Nephron progenitor cell (in vitro differentiated cells): Measurements from ENCODE around the gene CSMD2.

Experiments
- DNase-seq: peaks from one replicate; pipeline ENCODE4 v3.0.0; 2021
- H3K27ac Mint-ChIP-seq: 2 replicates; pipeline ENCODE4 v1.8.0; 2021; ENCODE audit warnings: mild to moderate bottlenecking, moderate library complexity, mixed read lengths
- H3K27me3 Mint-ChIP-seq: 2 replicates; pipeline ENCODE4 v1.8.0; 2021; ENCODE audit warnings: mild to moderate bottlenecking, low read depth, mixed read lengths; ENCODE audit not compliant: poor library complexity
- H3K36me3 Mint-ChIP-seq: 2 replicates; pipeline ENCODE4 v1.8.0; 2021; ENCODE audit warnings: low read depth, mixed read lengths
- H3K4me1 Mint-ChIP-seq: 2 replicates; pipeline ENCODE4 v1.8.0; 2021; ENCODE audit warnings: mixed read lengths
- H3K4me3 Mint-ChIP-seq: 2 replicates; pipeline ENCODE4 v1.8.0; 2021; ENCODE audit warnings: mild to moderate bottlenecking, moderate library complexity, mixed read lengths
- H3K9me3 Mint-ChIP-seq: 2 replicates; pipeline ENCODE4 v1.8.0; 2021; ENCODE audit warnings: mild to moderate bottlenecking, moderate library complexity, mixed read lengths
- CTCF ChIP-seq: fragments of 200-600 bp; sonication (generic); IDR thresholded peaks from 2 replicates; pipeline ENCODE4 v1.5.0; 2021; ENCODE audit warnings: antibody characterized with exemption

CSMD2 gene

DNA sequence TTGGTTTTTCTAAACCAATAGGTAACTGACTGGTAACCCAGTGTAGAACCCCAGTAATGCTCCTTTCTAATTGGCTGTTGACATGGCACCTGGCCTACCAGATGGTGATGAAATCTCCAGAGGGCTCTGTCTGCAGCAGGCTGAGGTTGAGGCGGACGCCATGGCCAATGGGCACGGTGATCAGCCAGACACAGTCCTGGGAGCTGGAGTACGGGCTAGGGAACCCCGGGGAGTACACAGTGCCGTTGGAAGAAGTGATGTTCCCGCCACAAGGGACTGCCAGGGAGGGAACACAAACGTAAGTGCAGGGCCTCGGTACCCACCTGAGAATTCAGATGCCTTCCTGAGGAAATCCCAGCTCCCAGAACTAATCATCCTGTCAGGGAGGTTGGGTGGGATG lies 562.8 kb downstream of the CSMD2 start:
- H3K27me3 Mint-ChIP-seq, result peaks cover 20% of the 10 kb centered on the region
- H3K36me3 Mint-ChIP-seq, result no peaks in the 10 kb centered on the region
- no peak for TF ChIP-seq CTCF
- no peaks in the 10 kb centered on the region for H3K9me3 Mint-ChIP-seq
- H3K27ac Mint-ChIP-seq, result no peak overlapping the region
- H3K4me1 Mint-ChIP-seq, result no peaks in the 10 kb centered on the region
- no peak overlapping the region for H3K4me3 Mint-ChIP-seq
- DNase-seq, result no peak

DNA sequence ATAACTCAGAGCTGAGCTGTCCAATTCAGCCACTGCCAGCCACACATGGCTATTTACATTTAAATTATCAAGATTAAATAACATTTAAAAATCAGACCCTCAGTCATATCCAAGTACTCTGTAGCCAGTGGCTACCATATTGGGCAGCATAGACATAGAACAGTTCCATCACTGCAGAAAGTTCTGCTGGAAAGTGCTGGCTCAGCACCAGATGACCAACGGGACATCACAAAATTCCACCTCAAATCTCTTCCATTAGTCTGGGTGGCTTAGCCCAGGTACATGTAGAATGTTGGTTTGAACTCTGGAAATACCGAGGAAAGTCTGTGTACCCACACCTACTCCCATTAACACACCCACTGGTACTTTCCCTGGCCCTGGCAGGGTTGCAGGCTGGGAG lies 563.3 kb downstream of the CSMD2 start:
- Mint-ChIP-seq H3K27me3 (peaks cover 20% of the 10 kb centered on the region), H3K4me1 (no peaks in the 10 kb centered on the region), H3K36me3 (no peaks in the 10 kb centered on the region), H3K27ac (no peak overlapping the region), H3K9me3 (no peaks in the 10 kb centered on the region), H3K4me3 (no peak overlapping the region)
- DNase-seq, result no peak
- no peak for TF ChIP-seq CTCF

GRCh38 chr1:33599516-33600115 lies 565.4 kb downstream of the CSMD2 start:
- Mint-ChIP-seq H3K27me3 (peaks cover 26% of the 10 kb centered on the region), H3K36me3 (no peaks in the 10 kb centered on the region), H3K9me3 (no peaks in the 10 kb centered on the region), H3K4me1 (no peaks in the 10 kb centered on the region), H3K27ac (no peak overlapping the region), H3K4me3 (no peak overlapping the region)
- no peak for TF ChIP-seq CTCF
- no peak for DNase-seq

DNA sequence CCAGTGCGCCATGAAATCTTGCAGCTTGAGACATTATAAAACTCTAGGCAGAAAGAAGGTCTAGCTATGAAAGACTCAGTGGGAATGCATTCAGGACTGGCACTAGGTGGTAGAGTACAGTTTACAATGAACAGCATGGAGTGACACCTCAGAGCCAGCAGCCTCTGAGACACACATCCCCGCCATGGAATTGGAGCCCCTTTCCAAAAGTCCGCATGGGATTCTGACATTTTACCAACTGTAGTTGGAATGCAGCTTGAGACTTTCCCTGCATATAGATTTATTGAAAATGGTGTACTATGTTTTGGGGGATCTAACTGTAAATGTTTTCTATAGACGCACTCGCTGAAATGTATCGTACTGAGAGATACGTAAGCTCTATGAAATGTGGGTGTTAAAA lies 576.3 kb downstream of the CSMD2 start:
- Mint-ChIP-seq H3K9me3 (no peaks in the 10 kb centered on the region), H3K36me3 (no peaks in the 10 kb centered on the region), H3K27ac (no peak overlapping the region), H3K4me3 (no peak overlapping the region), H3K27me3 (peaks cover 17% of the 10 kb centered on the region), H3K4me1 (peaks cover 5% of the 10 kb centered on the region)
- TF ChIP-seq CTCF, result no peak
- no peak for DNase-seq

DNA sequence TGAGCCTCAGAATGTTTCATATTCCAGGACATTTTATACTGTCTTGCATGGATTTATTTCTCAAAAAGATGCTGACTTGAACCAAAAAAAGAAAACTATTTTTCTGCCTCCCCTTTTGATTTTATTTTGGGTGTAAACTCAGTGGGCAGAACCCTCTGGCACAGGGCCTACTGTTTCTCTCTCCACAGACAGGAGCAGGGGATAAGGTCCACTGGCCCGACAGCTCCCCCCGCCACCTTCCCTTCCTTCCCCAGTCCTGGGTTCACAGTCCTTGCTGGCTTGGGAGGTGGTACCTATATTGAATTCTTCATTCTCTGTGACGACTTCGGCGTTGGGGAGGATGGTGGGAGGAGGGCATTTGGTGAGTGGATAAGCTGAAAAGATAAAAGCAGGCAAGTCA lies 578.2 kb downstream of the CSMD2 start:
- peaks cover 5% of the 10 kb centered on the region for H3K4me1 Mint-ChIP-seq
- H3K27ac Mint-ChIP-seq, result no peak overlapping the region
- peaks cover 24% of the 10 kb centered on the region for H3K27me3 Mint-ChIP-seq
- no peaks in the 10 kb centered on the region for H3K9me3 Mint-ChIP-seq
- no peaks in the 10 kb centered on the region for H3K36me3 Mint-ChIP-seq
- DNase-seq, result no peak
- no peak overlapping the region for H3K4me3 Mint-ChIP-seq
- no peak for TF ChIP-seq CTCF

GRCh38 chr1:33586106-33586505 lies 578.9 kb downstream of the CSMD2 start:
- Mint-ChIP-seq H3K4me3 (no peak overlapping the region), H3K36me3 (no peaks in the 10 kb centered on the region), H3K4me1 (peaks cover 5% of the 10 kb centered on the region), H3K27ac (no peak overlapping the region), H3K9me3 (no peaks in the 10 kb centered on the region), H3K27me3 (peaks cover 28% of the 10 kb centered on the region)
- no peak for DNase-seq
- no peak for TF ChIP-seq CTCF
